Uterus (tissue), 2 donors: ENCODE results near the gene SERGEF.

Experiments
- CTCF ChIP-seq, 4 experiments: fragments of 200-600 bp in 2 of 4; fragments of 450-650 bp in 2 of 4; sonication (generic) in 2 of 4; IDR thresholded peaks; one replicate each; pipeline ENCODE4 v1.5.1; 2016 to 2019; ENCODE audit warnings: antibody characterized with exemption in 4 of 4, mild to moderate bottlenecking in 2 of 4, moderate library complexity in 1 of 4
- POLR2A ChIP-seq, 2 donors: fragments of 450-650 bp; IDR thresholded peaks; one replicate each; pipeline ENCODE4 v1.6.1; 2016; ENCODE audit warnings: antibody characterized with exemption in 2 of 2, mild to moderate bottlenecking in 1 of 2, moderate library complexity in 1 of 2

GRCh38 chr11:17814546-17814945 lies 198.3 kb downstream of the SERGEF start:
- TF ChIP-seq CTCF (IDR thresholded peaks at IDR 0.05) (no peak), POLR2A (IDR thresholded peaks at IDR 0.05) (no peak)
